GM19452 (cell line): ENCODE measurements around the gene GAST.

Source experiments
- ATAC-seq: cut with Tn5 transposase; IDR thresholded peaks from one replicate; pipeline ENCODE4 v1.9.1; 2021; ENCODE audit not compliant: unreplicated experiment

GAST gene

GRCh38 chr17:41707803-41708669, 4.1 kb upstream of the GAST start:
- ATAC-seq = no peak

- ATAC-seq = no peak
Observed at GRCh38 chr17:41710472-41711090, 1.6 kb upstream of the GAST start.

GRCh38 chr17:41717408-41718286, 5.5 kb downstream of the GAST start:
- no peak for ATAC-seq

- ATAC-seq = no peak
Observed at GRCh38 chr17:41718287-41718645, 6.1 kb downstream of the GAST start.

- no peak for ATAC-seq
Observed at GRCh38 chr17:41722231-41722630, 10.1 kb downstream of the GAST start.

- ATAC-seq = no peak
Observed at GRCh38 chr17:41723801-41724475, 11.8 kb downstream of the GAST start.

GRCh38 chr17:41724476-41725050, 12.4 kb downstream of the GAST start:
- ATAC-seq = no peak

- ATAC-seq = no peak
Observed at GRCh38 chr17:41725134-41725533, 13.0 kb downstream of the GAST start.

- ATAC-seq = no peak
Observed at GRCh38 chr17:41728056-41728455, 15.9 kb downstream of the GAST start.

- no peak for ATAC-seq
Observed at GRCh38 chr17:41730479-41730878, 18.3 kb downstream of the GAST start.

GRCh38 chr17:41731836-41732235, 19.7 kb downstream of the GAST start:
- ATAC-seq = no peak

- no peak for ATAC-seq
Observed at GRCh38 chr17:41733348-41734138, 21.4 kb downstream of the GAST start.

GRCh38 chr17:41734139-41734948, 22.2 kb downstream of the GAST start, which contains the start of gene HAP1:
Gene HAP1 (minus strand): TSS chr17:41734643. CDS start chr17:41734634, 9 bp downstream.
- no peak for ATAC-seq

- ATAC-seq = no peak
Observed at GRCh38 chr17:41734949-41735313, 22.8 kb downstream of the GAST start.

GRCh38 chr17:41735744-41736143, 23.6 kb downstream of the GAST start:
- no peak for ATAC-seq

- ATAC-seq = no peak
Observed at GRCh38 chr17:41736983-41737679, 25.0 kb downstream of the GAST start.

- no peak for ATAC-seq
Observed at GRCh38 chr17:41737680-41738023, 25.5 kb downstream of the GAST start.

- ATAC-seq = no peak
Observed at GRCh38 chr17:41738077-41738800, 26.1 kb downstream of the GAST start.
